ENCODE measurements around the gene FOXO3.
"Not testable (repeated sequence)": the region's sequence is repeated elsewhere in the genome, so short reads cannot be mapped to it uniquely, and the experiment has no call there.

FOXO3 gene

GRCh38 chr6:108677357-108677756, 116.6 kb downstream of the FOXO3 start:
- no peak for DNase-seq (ENCODE audit: low read depth)
- no peak overlapping the region for H3K4me3 ChIP-seq (ENCODE audit: low read depth, low read length)
- no peak for TF ChIP-seq POLR2A (IDR thresholded peaks at IDR 0.05; ENCODE audit: extremely low read depth, insufficient read length)
- TF ChIP-seq MYC (IDR thresholded peaks at IDR 0.05; ENCODE audit: low read depth, low read length): no peak
- no peak for TF ChIP-seq CTCF (IDR thresholded peaks at IDR 0.05; ENCODE audit: low read depth, low read length)
- TF ChIP-seq MAX (IDR thresholded peaks at IDR 0.05; ENCODE audit: low read depth, low read length): no peak

GRCh38 chr6:108677894-108678293, 117.2 kb downstream of the FOXO3 start:
- no peak overlapping the region for H3K4me3 ChIP-seq (ENCODE audit: low read depth, low read length)
- no peak for TF ChIP-seq CTCF (IDR thresholded peaks at IDR 0.05; ENCODE audit: low read depth, low read length)
- no peak for TF ChIP-seq MYC (IDR thresholded peaks at IDR 0.05; ENCODE audit: low read depth, low read length)
- DNase-seq (ENCODE audit: low read depth): no peak

GRCh38 chr6:108680314-108680713, 119.6 kb downstream of the FOXO3 start:
- H3K4me3 ChIP-seq (ENCODE audit: low read depth, low read length); DNase-seq (ENCODE audit: low read depth): not testable (repeated sequence)

- DNase-seq (ENCODE audit: low read depth); H3K4me3 ChIP-seq (ENCODE audit: low read depth, low read length): not testable (repeated sequence)
Measured at GRCh38 chr6:108681721-108682120, 121.0 kb downstream of the FOXO3 start.

GRCh38 chr6:108682383-108683119, 121.8 kb downstream of the FOXO3 start:
- not testable (repeated sequence) for DNase-seq (ENCODE audit: low read depth); H3K4me3 ChIP-seq (ENCODE audit: low read depth, low read length)

GRCh38 chr6:108683976-108684375, 123.3 kb downstream of the FOXO3 start:
- not testable (repeated sequence) for DNase-seq (ENCODE audit: low read depth); H3K4me3 ChIP-seq (ENCODE audit: low read depth, low read length)

- no peak for DNase-seq (ENCODE audit: low read depth)
- no peak for TF ChIP-seq MYC (IDR thresholded peaks at IDR 0.05; ENCODE audit: low read depth, low read length)
- TF ChIP-seq MAX (IDR thresholded peaks at IDR 0.05; ENCODE audit: low read depth, low read length): no peak
- no peak for TF ChIP-seq CTCF (IDR thresholded peaks at IDR 0.05; ENCODE audit: low read depth, low read length)
- H3K4me3 ChIP-seq (ENCODE audit: low read depth, low read length): no peak overlapping the region
Measured at GRCh38 chr6:108684771-108685329, 124.1 kb downstream of the FOXO3 start.

- TF ChIP-seq CTCF (IDR thresholded peaks at IDR 0.05; ENCODE audit: low read depth, low read length) (no peak), MYC (IDR thresholded peaks at IDR 0.05; ENCODE audit: low read depth, low read length) (no peak), POLR2A (IDR thresholded peaks at IDR 0.05; ENCODE audit: extremely low read depth, insufficient read length) (no peak), MAX (IDR thresholded peaks at IDR 0.05; ENCODE audit: low read depth, low read length) (no peak)
- DNase-seq (ENCODE audit: low read depth): no peak
- no peak overlapping the region for H3K4me3 ChIP-seq (ENCODE audit: low read depth, low read length)
Measured at GRCh38 chr6:108685970-108686369, 125.3 kb downstream of the FOXO3 start.

Measured in NB4 (cell line).